Ascending aorta (tissue), 2 donors: ENCODE measurements around the gene PFN3. TPM values are rescaled to one million over a fixed set of nuclear protein-coding genes. Genes with fewer than 3 reads are reported as not detected.

ENCODE experiments used
- DNase-seq, 2 donors: peaks; one replicate each; pipeline ENCODE4 v3.0.0-alpha.2; 2019; ENCODE audit warnings: low spot score in 2 of 2
- H3K27ac ChIP-seq, 2 donors: fragments of 200-600 bp; sonication (generic); one replicate each; pipeline ENCODE4 v1.5.1; 2016 to 2017; ENCODE audit warnings: mild to moderate bottlenecking in 1 of 2
- H3K27me3 ChIP-seq: fragments of 200-600 bp; sonication (generic); one replicate; pipeline ENCODE4 v1.5.1; 2017
- H3K36me3 ChIP-seq, 2 donors: fragments of 200-600 bp; sonication (generic); one replicate each; pipeline ENCODE4 v1.5.1; 2016
- H3K4me1 ChIP-seq, 2 donors: fragments of 200-600 bp; sonication (generic); one replicate each; pipeline ENCODE4 v1.5.1; 2016 to 2017; ENCODE audit warnings: mild to moderate bottlenecking in 1 of 2
- H3K4me3 ChIP-seq, 2 donors: fragments of 200-600 bp; sonication (generic); one replicate each; pipeline ENCODE4 v1.5.1; 2016 to 2017; ENCODE audit warnings: mild to moderate bottlenecking in 1 of 2
- H3K9me3 ChIP-seq, 2 donors: fragments of 200-600 bp; sonication (generic); one replicate each; pipeline ENCODE4 v1.5.1; 2016
- CTCF ChIP-seq, 3 experiments: fragments of 200-600 bp in 2 of 3; fragments of 450-650 bp in 1 of 3; sonication (generic) in 2 of 3; IDR thresholded peaks; one replicate each; pipeline ENCODE4 v1.5.1; 2016 to 2019; ENCODE audit warnings: antibody characterized with exemption in 3 of 3, mild to moderate bottlenecking in 1 of 3, moderate library complexity in 1 of 3
- intact Hi-C: fragments of 100-400 bp; cut with DNase I; formaldehyde crosslinking; loops from one replicate; pipeline ENCODE4 v1.15.1; 2023
- total RNA-seq: library from RNA; depleted of rRNA; stranded (reverse); fragments of >200 nt; gene quantifications from one replicate; pipeline ENCODE4 v1.1.0, GENCODE V29; 2016

Gene PFN3
- total RNA-seq, 1 donor from 2014 or later: not detected

- H3K27ac ChIP-seq: no peak overlapping the region
- TF ChIP-seq CTCF (IDR thresholded peaks at IDR 0.05): no peak
- H3K36me3 ChIP-seq: peaks cover 2% of the 10 kb centered on the region in 2 donors
- H3K4me1 ChIP-seq: peaks cover 17 to 24% of the 10 kb centered on the region in 2 donors
- intact Hi-C loops: loop anchor here (1.0 kb wide), 1 partner anchor 21 kb away; the partner anchor contains the start of gene GRK6
- H3K4me3 ChIP-seq: peak overlapping the region; percentile 59 to 70
- no peaks in the 10 kb centered on the region for H3K9me3 ChIP-seq
- H3K27me3 ChIP-seq: no peaks in the 10 kb centered on the region
- no peak for DNase-seq
Observed at GRCh38 chr5:177447066-177447610, 46.7 kb upstream of the PFN3 start.

- Histone ChIP-seq H3K9me3 (no peaks in the 10 kb centered on the region), H3K27ac (no peak within 1 kb of the TSS), H3K27me3 (no peaks in the 10 kb centered on the region), H3K4me3 (peak within 1 kb of the TSS; percentile 59 to 70), H3K4me1 (peaks cover 17 to 24% of the 10 kb centered on the region in 2 donors), H3K36me3 (peaks cover 5 to 8% of the 10 kb centered on the region in 2 donors)
- DNase-seq: no peak
- intact Hi-C loops: loop anchor here (1.0 kb wide), 1 partner anchor 20 kb away; the partner anchor contains the start of gene GRK6
- TF ChIP-seq CTCF (IDR thresholded peaks at IDR 0.05): peak in 1 of 3 experiments; percentile 21
Observed at GRCh38 chr5:177446200-177447065, 46.0 kb upstream of the PFN3 start, which contains the start of gene PRR7. Gene PRR7 (plus strand): TSS chr5:177446814. CDS start chr5:177455068, 8,254 bp downstream.

- DNase-seq: no peak
- Histone ChIP-seq H3K36me3 (peaks cover 7 to 14% of the 10 kb centered on the region in 2 donors), H3K9me3 (no peaks in the 10 kb centered on the region), H3K27me3 (no peaks in the 10 kb centered on the region), H3K4me1 (peaks cover 17 to 24% of the 10 kb centered on the region in 2 donors), H3K27ac (no peak overlapping the region), H3K4me3 (peak overlapping the region; percentile 59 to 70)
- TF ChIP-seq CTCF (IDR thresholded peaks at IDR 0.05): no peak
- intact Hi-C loops: no loop called here
Observed at GRCh38 chr5:177445917-177446199, 45.4 kb upstream of the PFN3 start.

GRCh38 chr5:177445052-177445916, 44.8 kb upstream of the PFN3 start:
- Histone ChIP-seq H3K27ac (no peak overlapping the region), H3K4me3 (no peak overlapping the region), H3K27me3 (no peaks in the 10 kb centered on the region), H3K9me3 (no peaks in the 10 kb centered on the region), H3K36me3 (peaks cover 13 to 17% of the 10 kb centered on the region in 2 donors), H3K4me1 (peaks cover 17 to 24% of the 10 kb centered on the region in 2 donors)
- intact Hi-C loops: no loop called here
- DNase-seq: no peak
- no peak for TF ChIP-seq CTCF (IDR thresholded peaks at IDR 0.05)
